Testis (tissue), 3 donors: ENCODE results near the gene CFAP91. TPM values are rescaled to one million over a fixed set of nuclear protein-coding genes. Genes with fewer than 3 reads are reported as not detected.

Experiments used
- DNase-seq: peaks from one replicate; pipeline ENCODE4 v3.0.0-alpha.2; 2019
- H3K27ac ChIP-seq, 2 donors: fragments of 200-600 bp; sonication (generic); one replicate each; pipeline ENCODE4 v1.5.1; 2019
- H3K27me3 ChIP-seq: fragments of 200-600 bp; sonication (generic); one replicate; pipeline ENCODE4 v1.5.1; 2019
- H3K36me3 ChIP-seq: fragments of 200-600 bp; sonication (generic); one replicate; pipeline ENCODE4 v1.5.1; 2017; ENCODE audit warnings: low read depth; ENCODE audit errors: missing control alignments
- H3K4me1 ChIP-seq: fragments of 200-600 bp; sonication (generic); one replicate; pipeline ENCODE4 v1.5.1; 2019
- H3K4me3 ChIP-seq, 2 donors: fragments of 200-600 bp; sonication (generic); one replicate each; pipeline ENCODE4 v1.5.1; 2017 to 2019
- H3K9me3 ChIP-seq: fragments of 200-600 bp; sonication (generic); one replicate; pipeline ENCODE4 v1.5.1; 2017
- POLR2A ChIP-seq: fragments of 450-650 bp; IDR thresholded peaks from one replicate; pipeline ENCODE4 v1.6.1; 2017; ENCODE audit warnings: antibody characterized with exemption, mild to moderate bottlenecking, moderate library complexity
- WGBS, 2 donors: methylation state at CpG; one replicate each; pipeline ENCODE4 v1.1.5; 2018; 5-methylcytosine and 5-hydroxymethylcytosine counted together
- intact Hi-C: fragments of 100-400 bp; cut with DNase I; formaldehyde crosslinking; loops from one replicate; pipeline ENCODE4 v1.15.1; 2023; ENCODE audit warnings: low total_unique reads
- polyA plus RNA-seq: library from polyadenylated mRNA; stranded (reverse); fragments of 350-450 nt; fragmentation: Illumina TruSeq; extraction: RNeasy Lipid Tissue Mini Kit (QIAGEN cat#74804); gene quantifications from one replicate; pipeline ENCODE4 v1.2.3, GENCODE V29; 2014; ENCODE audit warnings: low read depth, low replicate concordance; ENCODE audit not compliant: insufficient read depth
- total RNA-seq, 2 donors: library from RNA; depleted of rRNA; stranded (reverse); fragments of >200 nt; gene quantifications; one replicate each; pipeline ENCODE4 v1.2.3, GENCODE V29; 2016
- TF ChIP-seq, protein P1 (sequence below), 3 experiments: fragments of 450-650 bp in 2 of 3; fragments of 200-600 bp in 1 of 3; sonication (generic) in 1 of 3; IDR thresholded peaks; one replicate each; pipeline ENCODE4 v1.5.1; 2016 to 2019; ENCODE audit warnings: antibody characterized with exemption in 3 of 3, mild to moderate bottlenecking in 2 of 3, moderate library complexity in 1 of 3

CFAP91 gene
- total and polyA plus RNA-seq, 3 donors from 2014 or later = 28.3 to 58.0 (median 47.6) TPM

DNA sequence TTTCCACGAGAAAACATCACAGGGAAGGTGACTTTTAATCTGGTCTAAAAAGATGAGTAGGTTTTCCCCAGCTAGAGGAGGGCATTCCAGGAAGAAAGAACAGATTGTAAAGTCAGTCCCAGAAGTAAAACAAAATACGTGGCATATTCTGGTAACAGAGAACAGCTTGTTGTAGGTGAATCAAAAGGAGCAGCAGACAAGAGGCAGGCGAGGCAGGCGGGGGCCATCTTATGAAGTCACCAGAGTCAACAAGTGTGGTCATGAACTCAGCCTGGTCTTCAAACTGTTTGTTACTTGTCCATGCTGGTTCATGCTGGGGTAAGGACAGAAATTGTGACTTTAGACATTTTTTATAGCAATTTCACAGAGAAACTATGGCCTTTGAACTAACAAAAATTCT is 38.5 kb upstream of the CFAP91 start:
- TF ChIP-seq, protein P1, sequence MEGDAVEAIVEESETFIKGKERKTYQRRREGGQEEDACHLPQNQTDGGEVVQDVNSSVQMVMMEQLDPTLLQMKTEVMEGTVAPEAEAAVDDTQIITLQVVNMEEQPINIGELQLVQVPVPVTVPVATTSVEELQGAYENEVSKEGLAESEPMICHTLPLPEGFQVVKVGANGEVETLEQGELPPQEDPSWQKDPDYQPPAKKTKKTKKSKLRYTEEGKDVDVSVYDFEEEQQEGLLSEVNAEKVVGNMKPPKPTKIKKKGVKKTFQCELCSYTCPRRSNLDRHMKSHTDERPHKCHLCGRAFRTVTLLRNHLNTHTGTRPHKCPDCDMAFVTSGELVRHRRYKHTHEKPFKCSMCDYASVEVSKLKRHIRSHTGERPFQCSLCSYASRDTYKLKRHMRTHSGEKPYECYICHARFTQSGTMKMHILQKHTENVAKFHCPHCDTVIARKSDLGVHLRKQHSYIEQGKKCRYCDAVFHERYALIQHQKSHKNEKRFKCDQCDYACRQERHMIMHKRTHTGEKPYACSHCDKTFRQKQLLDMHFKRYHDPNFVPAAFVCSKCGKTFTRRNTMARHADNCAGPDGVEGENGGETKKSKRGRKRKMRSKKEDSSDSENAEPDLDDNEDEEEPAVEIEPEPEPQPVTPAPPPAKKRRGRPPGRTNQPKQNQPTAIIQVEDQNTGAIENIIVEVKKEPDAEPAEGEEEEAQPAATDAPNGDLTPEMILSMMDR (IDR thresholded peaks at IDR 0.05) = no peak
- no peak for TF ChIP-seq POLR2A
- intact Hi-C loops = no loop called here

DNA sequence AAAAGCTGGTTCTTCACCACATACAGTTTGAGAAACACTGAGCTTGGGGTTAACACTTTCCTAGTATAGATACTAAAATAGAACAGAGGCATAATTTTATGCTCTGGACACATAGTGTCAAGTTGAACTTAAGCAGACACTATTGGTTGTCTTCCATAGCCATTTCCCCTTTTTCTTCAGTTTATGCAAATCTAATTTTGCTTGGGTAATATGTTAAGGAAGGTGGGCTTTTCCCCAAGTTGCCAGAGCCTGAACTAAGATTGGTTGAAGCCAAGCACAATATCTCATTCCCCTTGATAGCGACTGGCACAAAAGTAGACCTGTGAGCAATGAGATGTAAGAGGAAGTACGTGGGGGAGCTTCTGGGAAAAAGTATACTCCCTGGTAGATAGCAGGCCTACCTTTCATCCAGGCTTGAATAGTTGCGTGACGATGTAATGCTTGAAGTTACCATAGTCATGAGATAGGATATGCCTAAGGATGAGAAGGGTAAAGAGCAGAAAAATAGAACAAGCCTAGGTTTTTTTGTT is 37.9 kb upstream of the CFAP91 start:
- Histone ChIP-seq H3K36me3 (no peaks in the 10 kb centered on the region), H3K4me3 (no peak overlapping the region), H3K9me3 (no peaks in the 10 kb centered on the region), H3K27ac (no peak overlapping the region), H3K27me3 (no peaks in the 10 kb centered on the region), H3K4me1 (peaks cover 26% of the 10 kb centered on the region)
- no peak for DNase-seq
- WGBS, 2 donors = 62 to 68% methylated on average over 4 of the region's 4 CpGs
- no peak for TF ChIP-seq POLR2A
- TF ChIP-seq, protein P1 (IDR thresholded peaks at IDR 0.05) = no peak
- intact Hi-C loops = no loop called here

More for the DNA sequence above, 38.5 kb upstream of the CFAP91 start:
- Histone ChIP-seq H3K4me1 (peaks cover 28% of the 10 kb centered on the region), H3K9me3 (no peaks in the 10 kb centered on the region), H3K27ac (no peak overlapping the region), H3K36me3 (no peaks in the 10 kb centered on the region), H3K4me3 (no peak overlapping the region), H3K27me3 (no peaks in the 10 kb centered on the region)
- DNase-seq = no peak
- 64 to 73% methylated on average over 4 of the region's 4 CpGs for WGBS, 2 donors

DNA sequence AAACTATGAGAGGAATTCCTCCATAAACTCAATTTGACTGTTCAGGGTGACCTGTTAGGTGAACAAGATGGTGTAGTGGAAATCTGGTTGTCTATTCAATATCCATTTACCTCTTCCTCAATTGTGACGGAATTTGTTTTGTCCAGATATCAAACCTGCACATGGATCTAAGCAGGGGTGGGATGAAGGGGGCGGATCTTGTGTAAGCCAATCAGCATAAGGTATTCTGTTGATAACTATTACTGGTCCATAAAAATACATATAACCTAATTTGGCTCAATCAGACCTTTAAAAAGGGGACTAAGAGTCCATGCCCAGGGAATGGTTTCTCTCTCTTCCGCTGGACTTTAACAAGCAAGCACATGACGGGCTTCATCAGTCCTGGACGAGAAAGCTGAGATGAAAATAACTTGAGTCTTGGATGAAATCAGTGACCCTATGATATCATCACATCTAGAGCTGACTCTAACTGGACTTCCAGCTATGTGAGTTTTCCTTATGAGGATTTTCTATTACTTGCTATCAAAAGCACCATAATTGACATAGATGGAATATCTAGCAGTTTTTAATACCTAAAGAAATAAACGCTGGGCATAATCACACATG is 36.8 kb upstream of the CFAP91 start:
- TF ChIP-seq POLR2A = no peak
- TF ChIP-seq, protein P1 (IDR thresholded peaks at IDR 0.05) = no peak
- H3K9me3 ChIP-seq = no peaks in the 10 kb centered on the region
- H3K4me1 ChIP-seq = peaks cover 18% of the 10 kb centered on the region
- no peak overlapping the region for H3K27ac ChIP-seq
- H3K4me3 ChIP-seq = no peak overlapping the region
- intact Hi-C loops = no loop called here
- H3K27me3 ChIP-seq = no peaks in the 10 kb centered on the region
- WGBS, 2 donors = 73 to 75% methylated on average over 6 of the region's 6 CpGs
- DNase-seq = no peak
- H3K36me3 ChIP-seq = no peaks in the 10 kb centered on the region

DNA sequence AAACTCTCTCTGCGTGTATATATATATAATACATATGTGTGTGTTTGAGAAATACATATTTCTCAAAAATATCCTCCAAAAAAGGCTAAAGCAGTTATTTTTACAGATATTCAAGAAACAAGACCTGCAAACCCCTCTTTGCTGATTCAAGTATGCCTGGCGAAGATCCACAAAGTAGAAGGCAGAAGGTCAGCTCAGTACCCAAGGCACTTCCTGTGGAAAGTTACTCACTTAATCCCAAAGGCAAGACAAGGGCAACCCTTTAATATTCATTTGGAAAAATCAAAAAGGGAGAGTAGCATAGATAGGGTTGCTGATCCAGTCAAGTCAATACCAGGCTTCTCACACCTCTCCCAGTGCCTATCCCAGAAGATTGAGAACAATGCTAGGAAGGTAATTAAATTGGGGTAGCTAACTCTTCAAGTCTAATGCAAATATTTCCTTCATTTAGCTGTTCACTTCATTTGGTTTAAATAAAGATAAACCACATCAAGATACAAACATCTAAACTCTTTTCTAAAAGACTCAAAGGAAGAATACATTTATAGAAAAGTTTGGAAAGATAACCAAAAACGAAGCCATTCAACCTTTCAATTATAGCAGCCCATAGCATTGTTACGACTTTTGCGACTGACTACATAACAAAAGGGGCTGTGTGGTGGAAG is 32.8 kb upstream of the CFAP91 start:
- Histone ChIP-seq H3K27me3 (no peaks in the 10 kb centered on the region), H3K36me3 (no peaks in the 10 kb centered on the region), H3K4me1 (peaks cover 3% of the 10 kb centered on the region), H3K27ac (peak overlapping the region in 1 of 2 donors; percentile 10), H3K4me3 (no peak overlapping the region), H3K9me3 (no peaks in the 10 kb centered on the region)
- no peak for DNase-seq
- TF ChIP-seq, protein P1 (IDR thresholded peaks at IDR 0.05) = no peak
- no peak for TF ChIP-seq POLR2A
- intact Hi-C loops = no loop called here
- 89 to 90% methylated on average over 5 of the region's 5 CpGs for WGBS, 2 donors
